ENCODE measurements around the gene TP53BP1.

TP53BP1 gene

GRCh38 chr15:43527802-43528541 is 35.0 kb upstream of the TP53BP1 start:
- no peaks in the 10 kb centered on the region for H3K27me3 ChIP-seq (ENCODE audit: control insufficient read depth in 1 of 2, insufficient read depth in 2 of 2, low read length in 2 of 2)
- H3K4me1 ChIP-seq (ENCODE audit: control insufficient read depth, insufficient read depth, low read length) = no peaks in the 10 kb centered on the region
- no peak overlapping the region for H3K27ac ChIP-seq (ENCODE audit: low read length)
- no peak overlapping the region for H3K9ac ChIP-seq (ENCODE audit: low read length in 2 of 2)
- H3K4me3 ChIP-seq (ENCODE audit: low read length in 2 of 2) = no peak overlapping the region
- H3K36me3 ChIP-seq (ENCODE audit: control insufficient read depth in 2 of 2, insufficient read depth in 2 of 2, low read length in 2 of 2) = peaks cover 29 to 42% of the 10 kb centered on the region in 2 donors
- H3K9me3 ChIP-seq (ENCODE audit: control insufficient read depth in 2 of 2, low read length in 2 of 2) = no peaks in the 10 kb centered on the region

- no peaks in the 10 kb centered on the region for H3K4me1 ChIP-seq (ENCODE audit: control insufficient read depth, insufficient read depth, low read length)
- H3K27me3 ChIP-seq (ENCODE audit: control insufficient read depth in 1 of 2, insufficient read depth in 2 of 2, low read length in 2 of 2) = no peaks in the 10 kb centered on the region
- H3K9ac ChIP-seq (ENCODE audit: low read length in 2 of 2) = no peak overlapping the region
- peaks cover 36 to 49% of the 10 kb centered on the region in 2 donors for H3K36me3 ChIP-seq (ENCODE audit: control insufficient read depth in 2 of 2, insufficient read depth in 2 of 2, low read length in 2 of 2)
- H3K27ac ChIP-seq (ENCODE audit: low read length) = no peak overlapping the region
- H3K9me3 ChIP-seq (ENCODE audit: control insufficient read depth in 2 of 2, low read length in 2 of 2) = no peaks in the 10 kb centered on the region
- H3K4me3 ChIP-seq (ENCODE audit: low read length in 2 of 2) = no peak overlapping the region
Measured at GRCh38 chr15:43527016-43527801, 34.3 kb upstream of the TP53BP1 start.

GRCh38 chr15:43526261-43526930 is 33.4 kb upstream of the TP53BP1 start:
- Histone ChIP-seq H3K27ac (ENCODE audit: low read length) (no peak overlapping the region), H3K9ac (ENCODE audit: low read length in 2 of 2) (no peak overlapping the region), H3K4me3 (ENCODE audit: low read length in 2 of 2) (no peak overlapping the region), H3K4me1 (ENCODE audit: control insufficient read depth, insufficient read depth, low read length) (no peaks in the 10 kb centered on the region), H3K9me3 (ENCODE audit: control insufficient read depth in 2 of 2, low read length in 2 of 2) (no peaks in the 10 kb centered on the region), H3K36me3 (ENCODE audit: control insufficient read depth in 2 of 2, insufficient read depth in 2 of 2, low read length in 2 of 2) (peaks cover 44 to 57% of the 10 kb centered on the region in 2 donors), H3K27me3 (ENCODE audit: control insufficient read depth in 1 of 2, insufficient read depth in 2 of 2, low read length in 2 of 2) (no peaks in the 10 kb centered on the region)

GRCh38 chr15:43525131-43525530 is 32.2 kb upstream of the TP53BP1 start:
- Histone ChIP-seq H3K27me3 (ENCODE audit: control insufficient read depth in 1 of 2, insufficient read depth in 2 of 2, low read length in 2 of 2) (no peaks in the 10 kb centered on the region), H3K27ac (ENCODE audit: low read length) (no peak overlapping the region), H3K36me3 (ENCODE audit: control insufficient read depth in 2 of 2, insufficient read depth in 2 of 2, low read length in 2 of 2) (peaks cover 56 to 67% of the 10 kb centered on the region in 2 donors)

GRCh38 chr15:43524254-43524845 is 31.4 kb upstream of the TP53BP1 start:
- Histone ChIP-seq H3K4me3 (ENCODE audit: low read length in 2 of 2) (no peak overlapping the region), H3K9ac (ENCODE audit: low read length in 2 of 2) (no peak overlapping the region), H3K4me1 (ENCODE audit: control insufficient read depth, insufficient read depth, low read length) (peaks cover 5% of the 10 kb centered on the region), H3K9me3 (ENCODE audit: control insufficient read depth in 2 of 2, low read length in 2 of 2) (no peaks in the 10 kb centered on the region), H3K36me3 (ENCODE audit: control insufficient read depth in 2 of 2, insufficient read depth in 2 of 2, low read length in 2 of 2) (peaks cover 50 to 60% of the 10 kb centered on the region in 2 donors), H3K27ac (ENCODE audit: low read length) (no peak overlapping the region), H3K27me3 (ENCODE audit: control insufficient read depth in 1 of 2, insufficient read depth in 2 of 2, low read length in 2 of 2) (no peaks in the 10 kb centered on the region)

More at GRCh38 chr15:43525131-43525530, 32.2 kb upstream of the TP53BP1 start:
- Histone ChIP-seq H3K9me3 (ENCODE audit: control insufficient read depth in 2 of 2, low read length in 2 of 2) (no peaks in the 10 kb centered on the region), H3K4me1 (ENCODE audit: control insufficient read depth, insufficient read depth, low read length) (no peaks in the 10 kb centered on the region), H3K9ac (ENCODE audit: low read length in 2 of 2) (no peak overlapping the region), H3K4me3 (ENCODE audit: low read length in 2 of 2) (no peak overlapping the region)

GRCh38 chr15:43523646-43524045 is 30.7 kb upstream of the TP53BP1 start:
- Histone ChIP-seq H3K9ac (ENCODE audit: low read length in 2 of 2) (no peak overlapping the region), H3K4me1 (ENCODE audit: control insufficient read depth, insufficient read depth, low read length) (peaks cover 10% of the 10 kb centered on the region), H3K36me3 (ENCODE audit: control insufficient read depth in 2 of 2, insufficient read depth in 2 of 2, low read length in 2 of 2) (peaks cover 50 to 60% of the 10 kb centered on the region in 2 donors), H3K27ac (ENCODE audit: low read length) (no peak overlapping the region), H3K4me3 (ENCODE audit: low read length in 2 of 2) (no peak overlapping the region), H3K27me3 (ENCODE audit: control insufficient read depth in 1 of 2, insufficient read depth in 2 of 2, low read length in 2 of 2) (no peaks in the 10 kb centered on the region), H3K9me3 (ENCODE audit: control insufficient read depth in 2 of 2, low read length in 2 of 2) (no peaks in the 10 kb centered on the region)

GRCh38 chr15:43522247-43522646 is 29.3 kb upstream of the TP53BP1 start:
- no peaks in the 10 kb centered on the region for H3K27me3 ChIP-seq (ENCODE audit: control insufficient read depth in 1 of 2, insufficient read depth in 2 of 2, low read length in 2 of 2)
- H3K27ac ChIP-seq (ENCODE audit: low read length) = no peak overlapping the region
- peaks cover 50 to 58% of the 10 kb centered on the region in 2 donors for H3K36me3 ChIP-seq (ENCODE audit: control insufficient read depth in 2 of 2, insufficient read depth in 2 of 2, low read length in 2 of 2)
- no peak overlapping the region for H3K4me3 ChIP-seq (ENCODE audit: low read length in 2 of 2)
- H3K9ac ChIP-seq (ENCODE audit: low read length in 2 of 2) = no peak overlapping the region
- no peaks in the 10 kb centered on the region for H3K9me3 ChIP-seq (ENCODE audit: control insufficient read depth in 2 of 2, low read length in 2 of 2)
- peaks cover 20% of the 10 kb centered on the region for H3K4me1 ChIP-seq (ENCODE audit: control insufficient read depth, insufficient read depth, low read length)

- Histone ChIP-seq H3K9ac (ENCODE audit: low read length in 2 of 2) (no peak overlapping the region), H3K36me3 (ENCODE audit: control insufficient read depth in 2 of 2, insufficient read depth in 2 of 2, low read length in 2 of 2) (peaks cover 50 to 56% of the 10 kb centered on the region in 2 donors)
Measured at GRCh38 chr15:43521419-43521818, 28.5 kb upstream of the TP53BP1 start.

GRCh38 chr15:43520138-43520537 is 27.2 kb upstream of the TP53BP1 start:
- H3K9ac ChIP-seq (ENCODE audit: low read length in 2 of 2) = no peak overlapping the region
- H3K9me3 ChIP-seq (ENCODE audit: control insufficient read depth in 2 of 2, low read length in 2 of 2) = no peaks in the 10 kb centered on the region
- no peak overlapping the region for H3K27ac ChIP-seq (ENCODE audit: low read length)
- no peak overlapping the region for H3K4me3 ChIP-seq (ENCODE audit: low read length in 2 of 2)
- peaks cover 39% of the 10 kb centered on the region for H3K4me1 ChIP-seq (ENCODE audit: control insufficient read depth, insufficient read depth, low read length)
- no peaks in the 10 kb centered on the region for H3K27me3 ChIP-seq (ENCODE audit: control insufficient read depth in 1 of 2, insufficient read depth in 2 of 2, low read length in 2 of 2)
- peaks cover 46% of the 10 kb centered on the region in 2 donors for H3K36me3 ChIP-seq (ENCODE audit: control insufficient read depth in 2 of 2, insufficient read depth in 2 of 2, low read length in 2 of 2)

More at GRCh38 chr15:43521419-43521818, 28.5 kb upstream of the TP53BP1 start:
- H3K4me3 ChIP-seq (ENCODE audit: low read length in 2 of 2) = no peak overlapping the region
- no peaks in the 10 kb centered on the region for H3K9me3 ChIP-seq (ENCODE audit: control insufficient read depth in 2 of 2, low read length in 2 of 2)
- no peak overlapping the region for H3K27ac ChIP-seq (ENCODE audit: low read length)
- H3K4me1 ChIP-seq (ENCODE audit: control insufficient read depth, insufficient read depth, low read length) = peaks cover 27% of the 10 kb centered on the region
- no peaks in the 10 kb centered on the region for H3K27me3 ChIP-seq (ENCODE audit: control insufficient read depth in 1 of 2, insufficient read depth in 2 of 2, low read length in 2 of 2)

- peak overlapping the region; percentile 46 for H3K27ac ChIP-seq (ENCODE audit: low read length)
- H3K9ac ChIP-seq (ENCODE audit: low read length in 2 of 2) = peak overlapping the region in 1 of 2 donors; percentile 36
- H3K36me3 ChIP-seq (ENCODE audit: control insufficient read depth in 2 of 2, insufficient read depth in 2 of 2, low read length in 2 of 2) = peaks cover 37 to 38% of the 10 kb centered on the region in 2 donors
- H3K4me3 ChIP-seq (ENCODE audit: low read length in 2 of 2) = peak overlapping the region in 1 of 2 donors; percentile 96
- no peaks in the 10 kb centered on the region for H3K27me3 ChIP-seq (ENCODE audit: control insufficient read depth in 1 of 2, insufficient read depth in 2 of 2, low read length in 2 of 2)
- H3K9me3 ChIP-seq (ENCODE audit: control insufficient read depth in 2 of 2, low read length in 2 of 2) = no peaks in the 10 kb centered on the region
- peaks cover 39% of the 10 kb centered on the region for H3K4me1 ChIP-seq (ENCODE audit: control insufficient read depth, insufficient read depth, low read length)
Measured at GRCh38 chr15:43519196-43519595, 26.2 kb upstream of the TP53BP1 start.
